Brain microvascular endothelial cell (primary cell): ENCODE measurements around the gene KHDC4.

Source experiments
- DNase-seq: peaks from one replicate; pipeline ENCODE4 v3.0.0-alpha.2; 2020
- H3K27ac ChIP-seq: fragments of 250-450 bp; sonication (Bioruptor Pico); 2 replicates; pipeline ENCODE4 v1.5.1; 2020; ENCODE audit warnings: mild to moderate bottlenecking, moderate library complexity
- H3K27me3 ChIP-seq: fragments of 250-450 bp; sonication (Bioruptor Pico); replicated peaks from 2 replicates; pipeline ENCODE4 v1.5.1; 2020; ENCODE audit warnings: mild to moderate bottlenecking
- H3K36me3 ChIP-seq: fragments of 250-450 bp; sonication (Bioruptor Pico); replicated peaks from 2 replicates; pipeline ENCODE4 v1.5.1; 2020; ENCODE audit warnings: mild to moderate bottlenecking
- H3K4me3 ChIP-seq: 2 replicates; pipeline ENCODE4 v1.5.1; 2011; ENCODE audit warnings: low read depth, mild to moderate bottlenecking, control low read depth, low read length, moderate library complexity
- CTCF ChIP-seq: IDR thresholded peaks from 2 replicates; pipeline ENCODE4 v1.5.1; 2011; ENCODE audit warnings: low read depth, mild to moderate bottlenecking, moderate library complexity, low read length, control low read depth, inconsistent platforms; ENCODE audit errors: missing control alignments
- in situ Hi-C: cut with HindIII; loops from 2 replicates; pipeline ENCODE4 v1.10.0; 2017; ENCODE audit warnings: low sequenced_read_pairs, low pct_ligation_motif_present

KHDC4 gene

GRCh38 chr1:155934097-155934935 is at the start of gene KHDC4:
Gene KHDC4, minus strand, starts transcription at chr1:155934413. Its CDS starts 40 bp downstream, at chr1:155934373.
- DNase-seq, result peak; percentile 97
- peak within 1 kb of the TSS; percentile 87 for H3K27ac ChIP-seq
- peaks cover 26% of the 10 kb centered on the region for H3K36me3 ChIP-seq
- peak within 1 kb of the TSS; percentile 97 for H3K4me3 ChIP-seq
- TF ChIP-seq CTCF, result peak; percentile 35
- H3K27me3 ChIP-seq, result no peaks in the 10 kb centered on the region
- in situ Hi-C loops, result no loop called here

- DNase-seq, result peak; percentile 88
- peak; percentile 31 for TF ChIP-seq CTCF
- Histone ChIP-seq H3K27me3 (no peaks in the 10 kb centered on the region), H3K36me3 (no peaks in the 10 kb centered on the region), H3K4me3 (peak overlapping the region; percentile 47), H3K27ac (peak overlapping the region; percentile 69)
- in situ Hi-C loops, result no loop called here
Measured at GRCh38 chr1:155983191-155984024, 49.2 kb upstream of the KHDC4 start.

- Histone ChIP-seq H3K4me3 (peak overlapping the region; percentile 47), H3K27ac (peak overlapping the region; percentile 69)
Measured at GRCh38 chr1:155982106-155982505, 47.9 kb upstream of the KHDC4 start.

GRCh38 chr1:155981266-155982088 is 47.3 kb upstream of the KHDC4 start:
- H3K27ac ChIP-seq, result peak overlapping the region; percentile 45

More at GRCh38 chr1:155982106-155982505, 47.9 kb upstream of the KHDC4 start:
- DNase-seq, result no peak
- in situ Hi-C loops, result no loop called here
- no peak for TF ChIP-seq CTCF
- Histone ChIP-seq H3K27me3 (no peaks in the 10 kb centered on the region), H3K36me3 (no peaks in the 10 kb centered on the region)

More at GRCh38 chr1:155981266-155982088, 47.3 kb upstream of the KHDC4 start:
- Histone ChIP-seq H3K36me3 (no peaks in the 10 kb centered on the region), H3K4me3 (peak overlapping the region; percentile 47), H3K27me3 (no peaks in the 10 kb centered on the region)
- in situ Hi-C loops, result no loop called here
- TF ChIP-seq CTCF, result no peak
- DNase-seq, result peak; percentile 28
